ENCODE data around the gene SNPH.

The SNPH gene

GRCh38 chr20:1229541-1229940 is 36.6 kb upstream of the SNPH start:
- Histone ChIP-seq H3K4me1 (no peaks in the 10 kb centered on the region), H3K4me3 (ENCODE audit: low read depth, low read length) (no peak overlapping the region), H3K36me3 (no peaks in the 10 kb centered on the region), H3K27me3 (peaks cover 29% of the 10 kb centered on the region), H3K9me3 (no peaks in the 10 kb centered on the region)
- no peak for DNase-seq
- TF ChIP-seq, protein P1, sequence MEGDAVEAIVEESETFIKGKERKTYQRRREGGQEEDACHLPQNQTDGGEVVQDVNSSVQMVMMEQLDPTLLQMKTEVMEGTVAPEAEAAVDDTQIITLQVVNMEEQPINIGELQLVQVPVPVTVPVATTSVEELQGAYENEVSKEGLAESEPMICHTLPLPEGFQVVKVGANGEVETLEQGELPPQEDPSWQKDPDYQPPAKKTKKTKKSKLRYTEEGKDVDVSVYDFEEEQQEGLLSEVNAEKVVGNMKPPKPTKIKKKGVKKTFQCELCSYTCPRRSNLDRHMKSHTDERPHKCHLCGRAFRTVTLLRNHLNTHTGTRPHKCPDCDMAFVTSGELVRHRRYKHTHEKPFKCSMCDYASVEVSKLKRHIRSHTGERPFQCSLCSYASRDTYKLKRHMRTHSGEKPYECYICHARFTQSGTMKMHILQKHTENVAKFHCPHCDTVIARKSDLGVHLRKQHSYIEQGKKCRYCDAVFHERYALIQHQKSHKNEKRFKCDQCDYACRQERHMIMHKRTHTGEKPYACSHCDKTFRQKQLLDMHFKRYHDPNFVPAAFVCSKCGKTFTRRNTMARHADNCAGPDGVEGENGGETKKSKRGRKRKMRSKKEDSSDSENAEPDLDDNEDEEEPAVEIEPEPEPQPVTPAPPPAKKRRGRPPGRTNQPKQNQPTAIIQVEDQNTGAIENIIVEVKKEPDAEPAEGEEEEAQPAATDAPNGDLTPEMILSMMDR (IDR thresholded peaks at IDR 0.05; ENCODE audit: low read depth, low read length) = no peak

DNA sequence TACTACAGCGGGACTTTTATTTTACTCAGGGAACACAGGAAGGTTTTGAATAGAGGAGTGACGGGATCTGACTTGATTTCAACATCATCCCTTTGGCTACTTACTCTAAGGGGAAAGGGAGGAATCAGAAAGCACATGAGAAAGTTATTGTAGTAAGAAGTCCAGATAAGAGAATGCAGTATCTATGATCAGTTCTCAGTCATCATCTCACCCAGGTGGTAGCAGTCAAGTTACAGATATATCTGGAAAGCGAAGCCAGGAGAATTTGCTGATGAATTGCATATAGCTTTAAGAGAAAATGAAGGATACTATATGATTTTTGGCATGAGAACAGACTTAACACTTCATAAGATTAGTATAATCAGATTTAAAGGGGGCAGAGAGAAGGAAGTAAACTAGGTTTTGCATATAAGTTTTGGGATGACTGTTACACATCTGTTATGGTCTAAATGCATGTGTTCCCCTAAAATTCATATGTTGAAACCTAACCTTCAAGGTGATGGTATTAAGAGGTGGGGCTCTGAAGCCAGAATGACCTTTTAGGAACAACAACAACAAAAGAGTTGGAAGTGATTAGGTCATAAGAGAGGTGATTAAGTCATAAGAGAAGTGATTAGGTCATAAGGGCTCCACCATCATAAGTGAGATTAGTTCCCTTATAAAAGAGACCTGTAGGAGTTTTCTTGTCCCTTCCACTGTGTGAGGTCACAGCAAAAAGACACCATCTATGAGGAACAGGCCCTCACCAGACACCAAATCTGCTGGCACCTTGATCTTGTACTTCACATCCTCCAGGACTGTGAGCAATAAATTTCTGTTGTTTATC is 33.6 kb upstream of the SNPH start:
- DNase-seq = no peak
- Histone ChIP-seq H3K4me3 (ENCODE audit: low read depth, low read length) (no peak overlapping the region), H3K27me3 (peaks cover 15% of the 10 kb centered on the region; the same call in 1 of the 2 replicates)

GRCh38 chr20:1240549-1240948 is 25.5 kb upstream of the SNPH start:
- H3K4me3 ChIP-seq (ENCODE audit: low read depth, low read length) = no peak overlapping the region
- TF ChIP-seq, protein P1 (IDR thresholded peaks at IDR 0.05; ENCODE audit: low read depth, low read length) = no peak

More for the DNA sequence above, 33.6 kb upstream of the SNPH start:
- TF ChIP-seq, protein P1 (IDR thresholded peaks at IDR 0.05; ENCODE audit: low read depth, low read length) = no peak
- H3K4me1 ChIP-seq = no peaks in the 10 kb centered on the region
- H3K36me3 ChIP-seq = no peaks in the 10 kb centered on the region
- H3K9me3 ChIP-seq = no peaks in the 10 kb centered on the region

DNA sequence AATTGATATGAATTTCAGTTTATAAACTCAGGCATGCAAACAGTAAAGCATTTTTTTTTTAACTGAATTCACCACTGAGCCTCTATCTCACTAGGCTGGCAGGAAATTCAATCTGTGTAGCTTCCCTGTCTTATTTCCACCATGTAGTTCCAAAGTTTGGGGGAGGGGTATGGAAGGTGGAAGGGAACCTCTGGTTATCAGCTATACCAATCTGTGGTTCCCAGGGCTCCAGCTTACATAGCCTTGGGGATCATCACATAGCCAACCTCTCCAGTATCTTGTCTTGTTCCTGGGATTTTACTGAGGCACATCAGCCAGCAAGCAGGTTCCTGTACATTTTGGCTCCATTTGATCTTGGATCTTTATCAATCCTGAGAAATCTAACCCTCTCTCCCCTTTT is 24.6 kb upstream of the SNPH start:
- Histone ChIP-seq H3K4me1 (no peaks in the 10 kb centered on the region), H3K27me3 (no peaks in the 10 kb centered on the region), H3K9me3 (no peaks in the 10 kb centered on the region), H3K36me3 (no peaks in the 10 kb centered on the region), H3K4me3 (ENCODE audit: low read depth, low read length) (no peak overlapping the region)
- TF ChIP-seq, protein P1 (IDR thresholded peaks at IDR 0.05; ENCODE audit: low read depth, low read length) = no peak
- DNase-seq = no peak

More at GRCh38 chr20:1240549-1240948, 25.5 kb upstream of the SNPH start:
- no peak for DNase-seq
- no peaks in the 10 kb centered on the region for H3K9me3 ChIP-seq
- no peaks in the 10 kb centered on the region for H3K27me3 ChIP-seq
- no peaks in the 10 kb centered on the region for H3K36me3 ChIP-seq
- no peaks in the 10 kb centered on the region for H3K4me1 ChIP-seq

DNA sequence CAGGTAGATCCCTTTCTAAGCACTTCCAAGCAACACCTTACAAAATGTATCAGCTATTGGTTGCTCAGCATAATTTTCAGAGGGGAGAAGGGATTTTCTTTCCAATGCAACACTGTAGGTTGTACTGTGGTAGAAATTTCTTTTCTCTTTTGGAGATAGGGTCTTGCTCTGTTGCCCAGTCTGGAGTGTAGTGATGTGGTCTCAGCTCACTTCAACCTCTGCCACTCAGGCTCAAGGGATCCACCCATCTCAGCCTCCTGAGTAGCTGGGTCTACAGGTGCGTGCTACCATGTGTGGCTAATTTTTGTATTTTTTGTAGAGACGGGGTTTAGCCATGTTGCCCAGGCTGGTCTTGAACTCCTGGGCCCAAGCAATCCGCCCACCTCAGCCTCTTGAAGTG is 24.0 kb upstream of the SNPH start:
- Histone ChIP-seq H3K4me1 (no peaks in the 10 kb centered on the region), H3K36me3 (no peaks in the 10 kb centered on the region), H3K9me3 (no peaks in the 10 kb centered on the region), H3K4me3 (ENCODE audit: low read depth, low read length) (no peak overlapping the region), H3K27me3 (no peaks in the 10 kb centered on the region)
- no peak for DNase-seq
- TF ChIP-seq, protein P1 (IDR thresholded peaks at IDR 0.05; ENCODE audit: low read depth, low read length) = no peak

DNA sequence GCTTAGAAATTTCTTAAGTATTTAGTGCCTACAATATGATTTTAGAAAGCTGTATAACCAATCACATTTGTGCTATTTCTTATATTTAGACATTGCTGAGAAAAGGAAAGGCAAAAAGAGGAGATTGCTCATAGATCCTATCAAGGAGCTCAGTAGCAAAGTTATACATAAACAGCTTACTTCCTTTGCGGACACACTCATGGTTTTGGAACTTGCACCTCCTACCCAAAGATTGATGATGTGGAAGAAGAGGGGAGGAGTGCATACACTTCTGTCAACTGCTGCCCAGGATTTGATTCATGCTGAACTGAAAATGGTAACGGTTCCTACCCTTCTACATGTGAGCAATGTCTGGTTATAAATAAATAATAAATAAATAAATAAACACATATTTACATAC is 23.6 kb upstream of the SNPH start:
- H3K4me3 ChIP-seq (ENCODE audit: low read depth, low read length) = no peak overlapping the region
- no peaks in the 10 kb centered on the region for H3K4me1 ChIP-seq
- no peaks in the 10 kb centered on the region for H3K9me3 ChIP-seq
- no peaks in the 10 kb centered on the region for H3K36me3 ChIP-seq
- H3K27me3 ChIP-seq = no peaks in the 10 kb centered on the region
- TF ChIP-seq, protein P1 (IDR thresholded peaks at IDR 0.05; ENCODE audit: low read depth, low read length) = no peak
- no peak for DNase-seq
